WTC11 (cell line): ENCODE results near the gene MTMR2. TPM values are rescaled to one million over a fixed set of nuclear protein-coding genes. Genes with fewer than 3 reads are reported as not detected.
A peak's percentile ranks its signal among the peaks of the same experiment; 100 is the strongest.

Experiments used
- ATAC-seq: fragments of 200-7000 bp; cut with Tn5 transposase; 2 replicates; pipeline ENCODE4 v1.10.0; 2021; ENCODE audit warnings: mild to moderate bottlenecking, moderate library complexity
- CTCF ChIA-PET: fragments of 300-600 bp; sonication (Branson Sonifier 250); formaldehyde crosslinking; loops from one replicate; lab custom pipeline; 2021; ENCODE audit warnings: antibody characterized with exemption; lab: Charles Lee
- POLR2A ChIA-PET: fragments of 350-600 bp; sonication (Branson Sonifier 250); formaldehyde crosslinking; loops from one replicate; lab custom pipeline; 2021; ENCODE audit warnings: antibody characterized with exemption; lab: Charles Lee
- DNase-seq: peaks from one replicate; pipeline ENCODE4 v3.0.0; 2021; ENCODE audit warnings: low spot score
- H3K27ac Mint-ChIP-seq: 2 replicates; pipeline ENCODE4 v1.8.0; 2021; ENCODE audit warnings: mixed read lengths
- H3K27me3 Mint-ChIP-seq: 2 replicates; pipeline ENCODE4 v1.8.0; 2021; ENCODE audit warnings: low read depth, mild to moderate bottlenecking, moderate library complexity, mixed read lengths
- H3K36me3 Mint-ChIP-seq: 2 replicates; pipeline ENCODE4 v1.8.0; 2021; ENCODE audit warnings: mixed read lengths
- H3K4me1 Mint-ChIP-seq: 2 replicates; pipeline ENCODE4 v1.8.0; 2022; ENCODE audit warnings: mixed read lengths
- H3K4me3 Mint-ChIP-seq: 2 replicates; pipeline ENCODE4 v1.8.0; 2021; ENCODE audit warnings: mild to moderate bottlenecking, moderate library complexity, mixed read lengths
- H3K9me3 Mint-ChIP-seq: 2 replicates; pipeline ENCODE4 v1.8.0; 2021; ENCODE audit warnings: mixed read lengths
- ESRRA ChIP-seq: sonication (generic); formaldehyde crosslinking; IDR thresholded peaks from 2 replicates; pipeline ENCODE4 v1.8.1; 2022; ENCODE audit warnings: mild to moderate bottlenecking, missing genetic modification reagents, borderline replicate concordance
- FOXJ3 ChIP-seq: sonication (generic); formaldehyde crosslinking; IDR thresholded peaks from 2 replicates; pipeline ENCODE4 v1.9.0; 2021; ENCODE audit warnings: missing genetic modification reagents, mild to moderate bottlenecking, borderline replicate concordance
- FOXP1 ChIP-seq: sonication (generic); formaldehyde crosslinking; IDR thresholded peaks from 2 replicates; pipeline ENCODE4 v1.8.0; 2022; ENCODE audit warnings: missing genetic modification reagents, mild to moderate bottlenecking, moderate library complexity, borderline replicate concordance
- GABPB1 ChIP-seq: sonication (generic); formaldehyde crosslinking; IDR thresholded peaks from 2 replicates; pipeline ENCODE4 v1.8.1; 2023; ENCODE audit warnings: mild to moderate bottlenecking, missing genetic modification reagents
- GTF2I ChIP-seq: fragments of 250-450 bp; sonication (Bioruptor Pico); conservative IDR thresholded peaks from 2 replicates; pipeline ENCODE4 v1.4.0; 2021; ENCODE audit warnings: mild to moderate bottlenecking
- IRF2 ChIP-seq: sonication (generic); formaldehyde crosslinking; IDR thresholded peaks from 2 replicates; pipeline ENCODE4 v1.8.0; 2022; ENCODE audit warnings: low read depth, missing genetic modification reagents, borderline replicate concordance
- JAZF1 ChIP-seq: fragments of 250-450 bp; sonication (Bioruptor Pico); IDR thresholded peaks from 2 replicates; pipeline ENCODE4 v1.9.0; 2021; ENCODE audit warnings: moderate library complexity, mild to moderate bottlenecking, inconsistent platforms
- MXD4 ChIP-seq: fragments of 250-450 bp; sonication (Bioruptor Pico); IDR thresholded peaks from 2 replicates; pipeline ENCODE4 v1.8.0; 2021; ENCODE audit warnings: mild to moderate bottlenecking, moderate library complexity, borderline replicate concordance
- MYBL2 ChIP-seq: sonication (generic); formaldehyde crosslinking; IDR thresholded peaks from 2 replicates; pipeline ENCODE4 v1.8.1; 2023; ENCODE audit warnings: mild to moderate bottlenecking, moderate library complexity, missing genetic modification reagents
- NFE2L1 ChIP-seq: sonication (generic); formaldehyde crosslinking; IDR thresholded peaks from 2 replicates; pipeline ENCODE4 v1.8.1; 2023; ENCODE audit warnings: missing genetic modification reagents
- NR1H2 ChIP-seq: sonication (generic); formaldehyde crosslinking; IDR thresholded peaks from 2 replicates; pipeline ENCODE4 v1.9.0; 2021; ENCODE audit warnings: mild to moderate bottlenecking, moderate library complexity, missing genetic modification reagents
- RORB ChIP-seq: fragments of 250-450 bp; sonication (Bioruptor Pico); IDR thresholded peaks from 2 replicates; pipeline ENCODE4 v1.9.0; 2021; ENCODE audit warnings: mild to moderate bottlenecking
- SMAD3 ChIP-seq: sonication (generic); formaldehyde crosslinking; IDR thresholded peaks from 2 replicates; pipeline ENCODE4 v1.8.0; 2022; ENCODE audit warnings: missing genetic modification reagents, mild to moderate bottlenecking, borderline replicate concordance
- SMAD4 ChIP-seq: sonication (generic); formaldehyde crosslinking; IDR thresholded peaks from 2 replicates; pipeline ENCODE4 v1.8.0; 2022; ENCODE audit warnings: mild to moderate bottlenecking, missing genetic modification reagents
- STAT6 ChIP-seq: sonication (generic); formaldehyde crosslinking; conservative IDR thresholded peaks from 2 replicates; pipeline ENCODE4 v1.8.1; 2023; ENCODE audit warnings: mild to moderate bottlenecking, low read depth, missing genetic modification reagents, moderate library complexity
- TCF7 ChIP-seq: sonication (generic); formaldehyde crosslinking; IDR thresholded peaks from 2 replicates; pipeline ENCODE4 v1.8.0; 2022; ENCODE audit warnings: mild to moderate bottlenecking, low read depth, missing genetic modification reagents, moderate library complexity
- TEAD4 ChIP-seq: sonication (generic); formaldehyde crosslinking; IDR thresholded peaks from 2 replicates; pipeline ENCODE4 v1.8.0; 2022; ENCODE audit warnings: mild to moderate bottlenecking, missing genetic modification reagents
- TP53 ChIP-seq: sonication (generic); formaldehyde crosslinking; IDR thresholded peaks from 2 replicates; pipeline ENCODE4 v1.8.1; 2023; ENCODE audit warnings: mild to moderate bottlenecking, missing genetic modification reagents
- USF1 ChIP-seq: sonication (generic); formaldehyde crosslinking; IDR thresholded peaks from 2 replicates; pipeline ENCODE4 v1.8.0; 2022; ENCODE audit warnings: mild to moderate bottlenecking, missing genetic modification reagents
- ZBTB21 ChIP-seq: sonication (generic); formaldehyde crosslinking; IDR thresholded peaks from 2 replicates; pipeline ENCODE4 v1.8.1; 2023; ENCODE audit warnings: mild to moderate bottlenecking, missing genetic modification reagents, borderline replicate concordance
- ZNF121 ChIP-seq: sonication (generic); formaldehyde crosslinking; IDR thresholded peaks from 2 replicates; pipeline ENCODE4 v1.8.0; 2023; ENCODE audit warnings: missing genetic modification reagents
- ZNF232 ChIP-seq: sonication (generic); formaldehyde crosslinking; IDR thresholded peaks from 2 replicates; pipeline ENCODE4 v1.8.0; 2022; ENCODE audit warnings: mild to moderate bottlenecking, missing genetic modification reagents
- ZNF396 ChIP-seq: fragments of 250-450 bp; sonication (Bioruptor Pico); IDR thresholded peaks from 2 replicates; pipeline ENCODE4 v1.8.0; 2021; ENCODE audit warnings: mild to moderate bottlenecking, moderate library complexity, borderline replicate concordance
- total RNA-seq: library from RNA; stranded (reverse); gene quantifications from 3 replicates; pipeline ENCODE4 v1.2.3, GENCODE V29; 2021
- TF ChIP-seq, protein P1 (sequence below): sonication (generic); formaldehyde crosslinking; IDR thresholded peaks from 2 replicates; pipeline ENCODE4 v1.8.0; 2023; ENCODE audit warnings: missing genetic modification reagents, mild to moderate bottlenecking, borderline replicate concordance
- TF ChIP-seq, protein P2 (sequence below): fragments of 250-450 bp; sonication (Bioruptor Pico); IDR thresholded peaks from 2 replicates; pipeline ENCODE4 v1.8.0; 2021; ENCODE audit warnings: mild to moderate bottlenecking
- TF ChIP-seq, protein P3 (sequence below): sonication (generic); formaldehyde crosslinking; conservative IDR thresholded peaks from 2 replicates; pipeline ENCODE4 v1.8.1; 2022; ENCODE audit warnings: mild to moderate bottlenecking, missing genetic modification reagents

The MTMR2 gene
- total RNA-seq, 1 experiment from 2014 or later: 45.6 TPM

GRCh38 chr11:95939091-95939490, 15.2 kb upstream of the MTMR2 start (continued):
- TF ChIP-seq, protein P1, sequence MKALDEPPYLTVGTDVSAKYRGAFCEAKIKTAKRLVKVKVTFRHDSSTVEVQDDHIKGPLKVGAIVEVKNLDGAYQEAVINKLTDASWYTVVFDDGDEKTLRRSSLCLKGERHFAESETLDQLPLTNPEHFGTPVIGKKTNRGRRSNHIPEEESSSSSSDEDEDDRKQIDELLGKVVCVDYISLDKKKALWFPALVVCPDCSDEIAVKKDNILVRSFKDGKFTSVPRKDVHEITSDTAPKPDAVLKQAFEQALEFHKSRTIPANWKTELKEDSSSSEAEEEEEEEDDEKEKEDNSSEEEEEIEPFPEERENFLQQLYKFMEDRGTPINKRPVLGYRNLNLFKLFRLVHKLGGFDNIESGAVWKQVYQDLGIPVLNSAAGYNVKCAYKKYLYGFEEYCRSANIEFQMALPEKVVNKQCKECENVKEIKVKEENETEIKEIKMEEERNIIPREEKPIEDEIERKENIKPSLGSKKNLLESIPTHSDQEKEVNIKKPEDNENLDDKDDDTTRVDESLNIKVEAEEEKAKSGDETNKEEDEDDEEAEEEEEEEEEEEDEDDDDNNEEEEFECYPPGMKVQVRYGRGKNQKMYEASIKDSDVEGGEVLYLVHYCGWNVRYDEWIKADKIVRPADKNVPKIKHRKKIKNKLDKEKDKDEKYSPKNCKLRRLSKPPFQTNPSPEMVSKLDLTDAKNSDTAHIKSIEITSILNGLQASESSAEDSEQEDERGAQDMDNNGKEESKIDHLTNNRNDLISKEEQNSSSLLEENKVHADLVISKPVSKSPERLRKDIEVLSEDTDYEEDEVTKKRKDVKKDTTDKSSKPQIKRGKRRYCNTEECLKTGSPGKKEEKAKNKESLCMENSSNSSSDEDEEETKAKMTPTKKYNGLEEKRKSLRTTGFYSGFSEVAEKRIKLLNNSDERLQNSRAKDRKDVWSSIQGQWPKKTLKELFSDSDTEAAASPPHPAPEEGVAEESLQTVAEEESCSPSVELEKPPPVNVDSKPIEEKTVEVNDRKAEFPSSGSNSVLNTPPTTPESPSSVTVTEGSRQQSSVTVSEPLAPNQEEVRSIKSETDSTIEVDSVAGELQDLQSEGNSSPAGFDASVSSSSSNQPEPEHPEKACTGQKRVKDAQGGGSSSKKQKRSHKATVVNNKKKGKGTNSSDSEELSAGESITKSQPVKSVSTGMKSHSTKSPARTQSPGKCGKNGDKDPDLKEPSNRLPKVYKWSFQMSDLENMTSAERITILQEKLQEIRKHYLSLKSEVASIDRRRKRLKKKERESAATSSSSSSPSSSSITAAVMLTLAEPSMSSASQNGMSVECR: no peak
- TF ChIP-seq SMAD3 (CRISPR knock-in tag) (no peak), ZNF396 (CRISPR knock-in tag) (no peak)
- TF ChIP-seq, protein P2, sequence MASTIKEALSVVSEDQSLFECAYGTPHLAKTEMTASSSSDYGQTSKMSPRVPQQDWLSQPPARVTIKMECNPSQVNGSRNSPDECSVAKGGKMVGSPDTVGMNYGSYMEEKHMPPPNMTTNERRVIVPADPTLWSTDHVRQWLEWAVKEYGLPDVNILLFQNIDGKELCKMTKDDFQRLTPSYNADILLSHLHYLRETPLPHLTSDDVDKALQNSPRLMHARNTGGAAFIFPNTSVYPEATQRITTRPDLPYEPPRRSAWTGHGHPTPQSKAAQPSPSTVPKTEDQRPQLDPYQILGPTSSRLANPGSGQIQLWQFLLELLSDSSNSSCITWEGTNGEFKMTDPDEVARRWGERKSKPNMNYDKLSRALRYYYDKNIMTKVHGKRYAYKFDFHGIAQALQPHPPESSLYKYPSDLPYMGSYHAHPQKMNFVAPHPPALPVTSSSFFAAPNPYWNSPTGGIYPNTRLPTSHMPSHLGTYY (CRISPR knock-in tag): no peak
- TF ChIP-seq, all 79 proteins: peak for 0

- Mint-ChIP-seq H3K4me3 (no peak overlapping the region), H3K4me1 (no peaks in the 10 kb centered on the region), H3K9me3 (peaks cover 24% of the 10 kb centered on the region), H3K36me3 (no peaks in the 10 kb centered on the region), H3K27ac (no peak overlapping the region), H3K27me3 (no peaks in the 10 kb centered on the region)
- TF ChIP-seq TP53 (CRISPR knock-in tag) (no peak), ZNF121 (no peak), ZBTB21 (CRISPR knock-in tag) (no peak), IRF2 (no peak), TEAD4 (CRISPR knock-in tag) (no peak), USF1 (CRISPR knock-in tag) (no peak), GABPB1 (peak; percentile 77)
- TF ChIP-seq, protein P3, sequence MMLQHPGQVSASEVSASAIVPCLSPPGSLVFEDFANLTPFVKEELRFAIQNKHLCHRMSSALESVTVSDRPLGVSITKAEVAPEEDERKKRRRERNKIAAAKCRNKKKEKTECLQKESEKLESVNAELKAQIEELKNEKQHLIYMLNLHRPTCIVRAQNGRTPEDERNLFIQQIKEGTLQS (CRISPR knock-in tag): no peak
- ATAC-seq (no peak), DNase-seq (no peak)
- ChIA-PET CTCF (no interaction called here), POLR2A (no interaction called here)
Measured at GRCh38 chr11:95937358-95937757, 13.5 kb upstream of the MTMR2 start.

GRCh38 chr11:95933594-95933993, 9.7 kb upstream of the MTMR2 start:
- Mint-ChIP-seq H3K36me3 (no peaks in the 10 kb centered on the region), H3K9me3 (peaks cover 32% of the 10 kb centered on the region), H3K4me1 (no peaks in the 10 kb centered on the region), H3K27ac (no peak overlapping the region), H3K27me3 (no peaks in the 10 kb centered on the region), H3K4me3 (no peak overlapping the region)
- DNase-seq (no peak), ATAC-seq (no peak)
- ChIA-PET POLR2A (no interaction called here), CTCF (no interaction called here)
- TF ChIP-seq RORB (CRISPR knock-in tag) (no peak), NR1H2 (CRISPR knock-in tag) (no peak), SMAD4 (CRISPR knock-in tag) (no peak), ESRRA (CRISPR knock-in tag) (no peak), MYBL2 (CRISPR knock-in tag) (no peak), JAZF1 (CRISPR knock-in tag) (no peak), STAT6 (CRISPR knock-in tag) (no peak), FOXJ3 (CRISPR knock-in tag) (no peak), GTF2I (CRISPR knock-in tag) (no peak), NFE2L1 (CRISPR knock-in tag) (no peak), FOXP1 (no peak), MXD4 (no peak), ZNF232 (CRISPR knock-in tag) (no peak), TCF7 (no peak)
- TF ChIP-seq, protein P2 (CRISPR knock-in tag): no peak
